RPMI8226 (cell line): Measurements from ENCODE around the gene PRKAR1B.

ENCODE experiments used
- DNase-seq: peaks from one replicate; pipeline ENCODE4 v3.0.0-alpha.2; 2015

PRKAR1B gene

GRCh38 chr7:516606-517456, 210.2 kb downstream of the PRKAR1B start:
- DNase-seq, result peak; percentile 79

- no peak for DNase-seq
Observed at GRCh38 chr7:516216-516605, 210.9 kb downstream of the PRKAR1B start.

GRCh38 chr7:515628-516027, 211.5 kb downstream of the PRKAR1B start:
- DNase-seq, result no peak

- DNase-seq, result peak; percentile 69
Observed at GRCh38 chr7:514651-515598, 212.2 kb downstream of the PRKAR1B start.

GRCh38 chr7:514242-514641, 212.8 kb downstream of the PRKAR1B start:
- no peak for DNase-seq

GRCh38 chr7:513521-514166, 213.4 kb downstream of the PRKAR1B start:
- peak; percentile 40 for DNase-seq

GRCh38 chr7:512541-513311, 214.4 kb downstream of the PRKAR1B start:
- peak; percentile 99 for DNase-seq

- DNase-seq, result no peak
Observed at GRCh38 chr7:512146-512510, 215.0 kb downstream of the PRKAR1B start.

- DNase-seq, result no peak
Observed at GRCh38 chr7:511476-512145, 215.5 kb downstream of the PRKAR1B start.

GRCh38 chr7:510782-511281, 216.2 kb downstream of the PRKAR1B start:
- DNase-seq, result no peak

GRCh38 chr7:510131-510481, 217.0 kb downstream of the PRKAR1B start:
- no peak for DNase-seq

- DNase-seq, result no peak
Observed at GRCh38 chr7:509426-510130, 217.5 kb downstream of the PRKAR1B start.

- DNase-seq, result no peak
Observed at GRCh38 chr7:508461-509170, 218.5 kb downstream of the PRKAR1B start.

GRCh38 chr7:507623-508300, 219.3 kb downstream of the PRKAR1B start:
- no peak for DNase-seq

- DNase-seq, result no peak
Observed at GRCh38 chr7:506921-507622, 220.0 kb downstream of the PRKAR1B start.

GRCh38 chr7:506391-506831, 220.7 kb downstream of the PRKAR1B start:
- no peak for DNase-seq

GRCh38 chr7:505171-505570, 221.9 kb downstream of the PRKAR1B start:
- no peak for DNase-seq

GRCh38 chr7:504221-505111, 222.6 kb downstream of the PRKAR1B start:
- DNase-seq, result no peak
